ENCODE data around the gene MAP3K5.

MAP3K5 gene

GRCh38 chr6:136753624-136754023, 38.7 kb downstream of the MAP3K5 start:
- no peak for DNase-seq (ENCODE audit: insufficient read length, low spot score)
- no peak for FAIRE-seq
- TF ChIP-seq CTCF (IDR thresholded peaks at IDR 0.05; ENCODE audit: insufficient read depth, missing control alignments): no peak

- DNase-seq (ENCODE audit: insufficient read length, low spot score) (no peak), FAIRE-seq (no peak)
- no peak for TF ChIP-seq CTCF (IDR thresholded peaks at IDR 0.05; ENCODE audit: insufficient read depth, missing control alignments)
Observed at GRCh38 chr6:136752554-136752953, 39.7 kb downstream of the MAP3K5 start.

- FAIRE-seq (no peak), DNase-seq (ENCODE audit: insufficient read length, low spot score) (no peak)
- TF ChIP-seq CTCF (IDR thresholded peaks at IDR 0.05; ENCODE audit: insufficient read depth, missing control alignments): no peak
Observed at GRCh38 chr6:136751991-136752390, 40.3 kb downstream of the MAP3K5 start.

GRCh38 chr6:136751522-136751956, 40.7 kb downstream of the MAP3K5 start:
- DNase-seq (ENCODE audit: insufficient read length, low spot score) (no peak), FAIRE-seq (no peak)

GRCh38 chr6:136750696-136751521, 41.4 kb downstream of the MAP3K5 start:
- peak; percentile 53 for FAIRE-seq
- no peak for TF ChIP-seq CTCF (IDR thresholded peaks at IDR 0.05; ENCODE audit: insufficient read depth, missing control alignments)
- no peak for DNase-seq (ENCODE audit: insufficient read length, low spot score)

More at GRCh38 chr6:136751522-136751956, 40.7 kb downstream of the MAP3K5 start:
- TF ChIP-seq CTCF (IDR thresholded peaks at IDR 0.05; ENCODE audit: insufficient read depth, missing control alignments): no peak

- no peak for DNase-seq (ENCODE audit: insufficient read length, low spot score)
- no peak for TF ChIP-seq CTCF (IDR thresholded peaks at IDR 0.05; ENCODE audit: insufficient read depth, missing control alignments)
Observed at GRCh38 chr6:136749359-136749997, 42.8 kb downstream of the MAP3K5 start.

GRCh38 chr6:136747507-136747906, 44.8 kb downstream of the MAP3K5 start:
- TF ChIP-seq CTCF (IDR thresholded peaks at IDR 0.05; ENCODE audit: insufficient read depth, missing control alignments): no peak
- DNase-seq (ENCODE audit: insufficient read length, low spot score): no peak
- FAIRE-seq: no peak

More at GRCh38 chr6:136749359-136749997, 42.8 kb downstream of the MAP3K5 start:
- no peak for FAIRE-seq

All from D721Med (cell line).